OCI-LY7 (cell line): ENCODE data around the gene PKD1. TPM values are rescaled to one million over a fixed set of nuclear protein-coding genes. Genes with fewer than 3 reads are reported as not detected.

Experiments
- BruUV-seq: library from RNA; stranded (reverse); fragments of 400-500 nt; replicated peaks from 2 replicates; lab custom pipeline; 2021; lab: Mats Ljungman, UMichigan
- CTCF ChIA-PET: fragments of 300-600 bp; sonication (Branson Sonifier 250); formaldehyde crosslinking; loops from one replicate; lab custom pipeline; 2022; ENCODE audit warnings: antibody characterized with exemption; ENCODE audit not compliant: unreplicated experiment; lab: Charles Lee
- POLR2A ChIA-PET: fragments of 300-600 bp; sonication (Branson Sonifier 250); formaldehyde crosslinking; loops from one replicate; lab custom pipeline; 2022; ENCODE audit warnings: antibody characterized with exemption; lab: Charles Lee
- DNase-seq: peaks from one replicate; pipeline ENCODE4 v3.0.0-alpha.2; 2015; ENCODE audit warnings: low spot score
- H2AFZ ChIP-seq: fragments of 200-600 bp; sonication (generic), shearing (Covaris generic); 2 replicates; pipeline ENCODE4 v1.6.1; 2014; ENCODE audit warnings: mild to moderate bottlenecking, antibody characterized with exemption, low read length, moderate library complexity
- H3K27ac ChIP-seq: fragments of 200-600 bp; sonication (generic); 2 replicates; pipeline ENCODE4 v1.5.1; 2014; ENCODE audit warnings: mixed run types, low read depth, mild to moderate bottlenecking, moderate library complexity, low read length, inconsistent platforms; ENCODE audit not compliant: poor library complexity, severe bottlenecking
- H3K36me3 ChIP-seq: fragments of 200-600 bp; sonication (generic); 2 replicates; pipeline ENCODE4 v1.6.1; 2014; ENCODE audit warnings: mild to moderate bottlenecking, antibody characterized with exemption, low read length, moderate library complexity, mixed read lengths; ENCODE audit not compliant: insufficient read depth
- H3K4me1 ChIP-seq: fragments of 200-600 bp; sonication (generic); 2 replicates; pipeline ENCODE4 v1.5.1; 2014; ENCODE audit warnings: mild to moderate bottlenecking, low read length; ENCODE audit not compliant: insufficient read depth, poor library complexity, severe bottlenecking
- H3K4me2 ChIP-seq: fragments of 200-600 bp; sonication (generic); 2 replicates; pipeline ENCODE4 v1.6.1; 2014; ENCODE audit warnings: mild to moderate bottlenecking, low read length
- H3K4me3 ChIP-seq: fragments of 200-600 bp; sonication (generic); 2 replicates; pipeline ENCODE4 v1.5.1; 2014; ENCODE audit warnings: mild to moderate bottlenecking, low read depth, low read length; ENCODE audit not compliant: poor library complexity, severe bottlenecking
- H3K79me2 ChIP-seq: fragments of 200-600 bp; sonication (generic); 2 replicates; pipeline ENCODE4 v1.6.1; 2016; ENCODE audit warnings: low read depth, mild to moderate bottlenecking, low read length, moderate library complexity, mixed read lengths; ENCODE audit not compliant: insufficient read depth
- H3K9me2 ChIP-seq: fragments of 200-600 bp; sonication (generic); 2 replicates; pipeline ENCODE4 v1.6.1; 2016; ENCODE audit warnings: mild to moderate bottlenecking, low read length, mixed read lengths; ENCODE audit not compliant: insufficient read depth
- H3K9me3 ChIP-seq: fragments of 200-600 bp; sonication (generic); 2 replicates; pipeline ENCODE4 v1.6.1; 2014; ENCODE audit warnings: mild to moderate bottlenecking, mixed run types, low read length, mixed read lengths
- H4K20me1 ChIP-seq: fragments of 200-600 bp; sonication (generic); 2 replicates; pipeline ENCODE4 v1.6.1; 2014; ENCODE audit warnings: mild to moderate bottlenecking, antibody characterized with exemption, low read length, moderate library complexity, mixed read lengths; ENCODE audit not compliant: insufficient read depth
- CTCF ChIP-seq: fragments of 200-600 bp; sonication (generic); conservative IDR thresholded peaks from 2 replicates; pipeline ENCODE4 v1.5.1; 2014; ENCODE audit warnings: mild to moderate bottlenecking, antibody characterized with exemption, low read length, moderate library complexity, mixed read lengths
- EZH2phosphoT487 ChIP-seq: fragments of 200-600 bp; sonication (generic); IDR thresholded peaks from 2 replicates; pipeline ENCODE4 v1.6.1; 2018; ENCODE audit warnings: low read depth, borderline replicate concordance, mild to moderate bottlenecking, mixed run types, antibody characterized with exemption, low read length, moderate library complexity, mixed read lengths
- intact Hi-C: fragments of 100-400 bp; cut with micrococcal nuclease; formaldehyde crosslinking; loops from one replicate; pipeline ENCODE4 v1.10.0; 2022; ENCODE audit not compliant: unreplicated experiment
- total RNA-seq, 2 experiments: library from RNA; depleted of rRNA in 1 of 2; stranded (reverse); fragments of >200 nt in 1 of 2; shearing (Covaris generic) in 1 of 2; gene quantifications; 2 replicates each; pipeline ENCODE4 v1.2.3, GENCODE V29; 2014 to 2022

Gene PKD1
- total RNA-seq, 2 experiments from 2014 or later, result 87.4 to 112 TPM

- Histone ChIP-seq H3K79me2 (no peaks in the 10 kb centered on the region), H2AFZ (no peak overlapping the region), H3K27ac (no peak overlapping the region), H3K4me3 (no peak overlapping the region), H3K9me3 (no peaks in the 10 kb centered on the region), H3K4me2 (no peak overlapping the region), H4K20me1 (no peaks in the 10 kb centered on the region), H3K9me2 (no peaks in the 10 kb centered on the region), H3K4me1 (no peaks in the 10 kb centered on the region), H3K36me3 (peaks cover 52% of the 10 kb centered on the region)
- intact Hi-C loops, result no loop called here
- TF ChIP-seq EZH2phosphoT487, result no peak
- TF ChIP-seq CTCF, result no peak
- no TSS peak for BruUV-seq
- ChIA-PET CTCF (no interaction called here), POLR2A (no interaction called here)
- DNase-seq, result no peak
These were observed 72.9 kb downstream of the PKD1 start for GRCh38 chr16:2062801-2063200.

- H3K36me3 ChIP-seq, result peaks cover 45% of the 10 kb centered on the region
- no peaks in the 10 kb centered on the region for H3K79me2 ChIP-seq
- TF ChIP-seq CTCF (no peak), EZH2phosphoT487 (no peak)
- no peak overlapping the region for H3K4me3 ChIP-seq
- H3K4me2 ChIP-seq, result no peak overlapping the region
- intact Hi-C loops, result no loop called here
- H3K27ac ChIP-seq, result no peak overlapping the region
- H4K20me1 ChIP-seq, result no peaks in the 10 kb centered on the region
- H2AFZ ChIP-seq, result no peak overlapping the region
- ChIA-PET POLR2A (no interaction called here), CTCF (no interaction called here)
- no peaks in the 10 kb centered on the region for H3K9me2 ChIP-seq
- no peaks in the 10 kb centered on the region for H3K9me3 ChIP-seq
- H3K4me1 ChIP-seq, result no peaks in the 10 kb centered on the region
- no TSS peak for BruUV-seq
- no peak for DNase-seq
These were observed 74.2 kb downstream of the PKD1 start for GRCh38 chr16:2061526-2061925.

GRCh38 chr16:2061023-2061422 is 74.7 kb downstream of the PKD1 start:
- no peaks in the 10 kb centered on the region for H3K79me2 ChIP-seq
- DNase-seq, result no peak
- H3K4me2 ChIP-seq, result no peak overlapping the region
- TF ChIP-seq EZH2phosphoT487, result no peak
- no peak for TF ChIP-seq CTCF
- no TSS peak for BruUV-seq
- no peak overlapping the region for H2AFZ ChIP-seq
- no peaks in the 10 kb centered on the region for H4K20me1 ChIP-seq
- H3K9me2 ChIP-seq, result no peaks in the 10 kb centered on the region
- H3K36me3 ChIP-seq, result peaks cover 43% of the 10 kb centered on the region
- intact Hi-C loops, result no loop called here
- H3K9me3 ChIP-seq, result no peaks in the 10 kb centered on the region
- H3K27ac ChIP-seq, result no peak overlapping the region
- POLR2A ChIA-PET, result no interaction called here
- no peaks in the 10 kb centered on the region for H3K4me1 ChIP-seq
- no peak overlapping the region for H3K4me3 ChIP-seq
- CTCF ChIA-PET, result no interaction called here
